ENCODE data around the gene NAA80.
"Not testable (repeated sequence)": the region's sequence is repeated elsewhere in the genome, so short reads cannot be mapped to it uniquely, and the experiment has no call there.

The NAA80 gene

GRCh38 chr3:50314342-50314741, 15.1 kb upstream of the NAA80 start:
- DNase-seq (ENCODE audit: low spot score): no peak

DNA sequence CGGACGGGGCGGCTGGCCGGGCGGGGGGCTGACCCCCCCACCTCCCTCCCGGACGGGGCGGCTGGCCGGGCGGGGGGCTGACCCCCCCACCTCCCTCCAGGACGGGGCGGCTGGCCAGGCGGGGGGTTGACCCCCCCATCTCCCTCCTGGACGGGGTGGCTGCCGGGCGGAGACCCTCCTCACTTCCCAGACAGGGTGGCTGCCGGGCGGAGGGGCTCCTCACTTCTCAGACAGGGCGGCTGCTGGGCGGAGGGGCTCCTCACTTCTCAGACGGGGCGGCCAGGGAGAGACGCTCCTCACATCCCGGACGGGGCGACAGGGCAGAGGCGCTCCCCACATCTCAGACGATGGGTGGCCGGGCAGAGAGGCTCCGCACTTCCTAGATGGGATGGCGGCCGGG, 12.8 kb upstream of the NAA80 start:
- DNase-seq (ENCODE audit: low spot score): not testable (repeated sequence)

DNA sequence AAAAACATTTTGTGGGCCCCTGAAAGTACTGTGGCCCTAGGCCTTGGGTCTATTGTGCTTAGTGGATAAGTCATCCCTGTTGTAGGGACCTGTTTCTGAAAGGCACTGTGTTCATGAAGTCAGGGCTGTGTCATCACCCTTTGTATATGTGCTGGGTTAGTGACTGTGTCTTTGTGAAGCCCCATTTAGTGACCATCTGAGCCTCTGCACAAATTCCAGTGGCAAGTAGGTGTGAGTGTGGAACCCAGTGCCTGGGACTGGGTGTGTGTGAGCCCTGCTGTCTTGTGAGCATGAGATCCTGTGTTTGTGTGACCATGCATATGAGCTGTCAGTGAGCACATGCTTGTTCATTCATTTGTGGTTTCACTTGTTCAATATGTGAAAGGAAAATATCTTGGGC, 5.4 kb upstream of the NAA80 start:
- peak; percentile 54 for DNase-seq (ENCODE audit: low spot score)

GRCh38 chr3:50303013-50303815, 4.0 kb upstream of the NAA80 start, which contains the start of gene HYAL1:
Gene HYAL1 (minus strand): TSS chr3:50303574. CDS start chr3:50302956, 618 bp downstream.
- no peak for DNase-seq (ENCODE audit: low spot score)

GRCh38 chr3:50302095-50303012, 3.1 kb upstream of the NAA80 start:
- DNase-seq (ENCODE audit: low spot score): no peak

DNA sequence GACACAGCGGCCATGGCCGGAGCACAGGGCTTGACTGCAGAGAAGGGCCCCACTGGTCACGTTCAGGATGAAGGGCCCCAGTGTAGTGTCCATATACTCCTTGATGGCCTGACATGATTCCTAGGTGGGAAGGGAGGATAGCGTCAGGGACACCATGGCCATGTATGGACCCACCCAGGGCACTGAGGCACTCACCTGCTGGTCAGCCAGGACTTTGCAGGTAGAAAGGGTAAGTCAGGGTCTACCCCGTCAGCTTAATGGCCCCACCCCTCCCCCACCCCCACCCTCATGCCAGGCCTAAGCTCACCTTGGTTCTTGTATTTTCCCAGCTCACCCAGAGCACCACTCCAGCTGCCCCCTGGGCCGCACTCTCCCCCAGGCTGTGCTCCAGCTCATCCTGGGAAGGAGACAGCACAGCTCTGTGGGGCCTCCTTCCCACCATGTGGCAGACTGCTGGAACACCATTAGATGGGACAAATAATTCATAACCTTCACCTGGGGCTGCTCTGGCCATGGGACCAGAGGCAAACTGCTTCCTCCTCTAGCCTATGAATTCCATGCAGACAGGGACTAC, 1.6 kb upstream of the NAA80 start:
- no peak for DNase-seq (ENCODE audit: low spot score)

DNA sequence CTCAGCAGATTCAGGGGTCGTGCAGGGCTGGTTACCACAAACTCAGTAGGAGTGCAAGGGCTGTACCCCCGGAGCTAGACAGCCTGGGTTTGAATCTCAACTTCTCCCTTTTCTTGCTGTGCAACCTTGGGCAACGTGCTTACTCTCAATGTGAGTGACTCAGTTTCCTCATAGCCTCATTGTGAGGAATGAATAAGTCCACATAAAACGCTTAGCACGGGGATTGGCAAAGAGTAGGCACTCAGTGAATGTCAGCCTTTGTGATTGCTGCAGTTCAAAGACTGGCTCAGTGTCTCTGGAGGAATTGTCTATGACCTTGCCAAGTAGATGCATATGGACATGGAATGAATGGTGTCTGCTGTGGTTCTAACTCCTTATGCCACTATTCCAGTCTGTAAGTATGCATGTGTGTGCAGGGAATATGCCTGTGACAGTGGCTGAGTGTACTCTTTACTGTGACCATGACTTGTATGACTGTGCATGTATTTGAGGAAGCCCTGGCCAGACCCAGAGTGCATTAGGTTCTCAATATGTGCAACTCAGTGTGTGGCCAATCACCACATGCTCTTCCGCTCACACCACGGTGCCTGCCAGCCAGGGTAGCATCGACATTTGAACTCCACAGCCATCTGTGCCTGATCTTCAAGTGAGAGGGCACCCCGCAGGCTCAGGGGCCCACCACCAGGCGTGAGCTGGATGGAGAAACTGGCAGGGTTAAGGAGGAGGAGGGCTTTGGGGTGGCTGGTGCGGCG, 900 bp upstream of the NAA80 start:
- DNase-seq (ENCODE audit: low spot score): peak; percentile 80

GRCh38 chr3:50299638-50299928, 378 bp upstream of the NAA80 start:
- no peak for DNase-seq (ENCODE audit: low spot score)

DNA sequence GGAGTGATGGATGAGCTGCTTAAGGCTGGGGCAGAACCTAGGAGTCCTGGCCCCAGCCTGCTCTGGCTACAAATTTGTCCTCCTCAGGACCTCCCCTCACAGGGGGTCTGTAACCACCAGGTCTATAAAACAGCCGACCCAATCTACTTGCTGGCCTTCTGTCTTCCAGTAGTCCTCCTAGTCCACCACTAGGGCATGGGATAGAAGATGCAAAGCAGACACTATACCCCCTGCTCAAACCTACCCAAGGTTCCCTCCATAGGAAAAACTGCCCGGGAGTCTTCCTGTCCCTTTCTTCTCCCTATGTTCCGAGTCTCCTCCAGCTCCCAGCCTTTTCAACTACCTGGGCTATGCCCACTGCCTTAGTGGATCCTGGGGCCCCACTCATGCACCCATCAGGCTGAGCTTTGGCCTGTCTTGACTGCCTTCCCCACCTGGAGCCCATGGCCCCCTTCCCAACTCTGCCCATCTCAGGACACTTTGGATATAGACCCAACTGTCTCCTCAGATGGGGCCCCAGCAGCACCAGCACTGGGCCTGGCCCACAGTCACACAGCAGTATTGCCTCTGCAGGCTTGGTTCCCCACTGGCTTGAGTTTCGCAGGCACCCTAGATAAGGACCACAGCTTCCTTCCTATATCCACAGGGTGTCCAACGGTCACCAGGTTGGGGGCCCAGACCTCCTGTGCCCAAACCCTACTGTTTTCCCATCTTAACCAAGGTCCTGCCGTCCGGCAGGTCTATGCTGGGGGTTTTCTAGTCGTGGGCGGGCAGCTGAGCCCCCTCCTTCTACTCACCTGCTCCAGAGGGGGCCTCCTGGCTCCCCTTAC, 1.1 kb downstream of the NAA80 start:
- no peak for DNase-seq (ENCODE audit: low spot score)

- DNase-seq (ENCODE audit: low spot score): no peak
These were observed 1.8 kb downstream of the NAA80 start for GRCh38 chr3:50297384-50297775.

DNA sequence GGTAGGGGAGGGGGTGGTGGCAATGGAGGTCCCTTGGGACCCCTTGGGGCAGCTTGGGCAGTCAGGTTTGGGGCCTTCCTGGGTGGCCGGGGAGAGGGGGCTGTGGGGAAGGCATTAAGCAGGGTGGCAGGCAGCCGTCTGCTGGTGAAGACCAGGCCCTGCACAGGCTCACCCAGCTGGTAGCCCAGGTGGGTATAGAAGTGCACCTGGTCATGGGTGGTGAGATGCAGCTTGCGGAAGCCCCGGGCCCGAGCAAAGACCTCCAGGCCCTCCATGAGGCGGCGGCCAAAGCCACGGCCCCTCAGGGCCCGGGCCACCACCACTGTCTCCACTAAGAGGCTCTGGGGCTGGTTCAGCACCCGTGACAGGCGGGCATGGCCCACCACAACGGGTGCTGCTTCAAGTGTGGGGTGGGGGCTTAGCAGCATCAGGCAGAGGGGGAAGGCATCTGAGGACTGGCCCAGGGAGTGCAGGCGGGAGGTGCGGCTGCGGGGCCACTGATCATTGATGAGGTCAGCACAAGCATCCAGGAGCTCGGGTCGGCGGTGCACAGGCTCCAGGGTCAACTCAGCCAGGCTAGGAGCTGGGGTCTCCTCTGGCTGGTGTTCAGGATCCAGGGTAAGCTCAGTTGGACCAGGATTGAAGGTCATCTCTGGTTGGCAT, 2.4 kb downstream of the NAA80 start:
- DNase-seq (ENCODE audit: low spot score): no peak

- DNase-seq (ENCODE audit: low spot score): no peak
These were observed 3.4 kb downstream of the NAA80 start for GRCh38 chr3:50295553-50296431.

DNA sequence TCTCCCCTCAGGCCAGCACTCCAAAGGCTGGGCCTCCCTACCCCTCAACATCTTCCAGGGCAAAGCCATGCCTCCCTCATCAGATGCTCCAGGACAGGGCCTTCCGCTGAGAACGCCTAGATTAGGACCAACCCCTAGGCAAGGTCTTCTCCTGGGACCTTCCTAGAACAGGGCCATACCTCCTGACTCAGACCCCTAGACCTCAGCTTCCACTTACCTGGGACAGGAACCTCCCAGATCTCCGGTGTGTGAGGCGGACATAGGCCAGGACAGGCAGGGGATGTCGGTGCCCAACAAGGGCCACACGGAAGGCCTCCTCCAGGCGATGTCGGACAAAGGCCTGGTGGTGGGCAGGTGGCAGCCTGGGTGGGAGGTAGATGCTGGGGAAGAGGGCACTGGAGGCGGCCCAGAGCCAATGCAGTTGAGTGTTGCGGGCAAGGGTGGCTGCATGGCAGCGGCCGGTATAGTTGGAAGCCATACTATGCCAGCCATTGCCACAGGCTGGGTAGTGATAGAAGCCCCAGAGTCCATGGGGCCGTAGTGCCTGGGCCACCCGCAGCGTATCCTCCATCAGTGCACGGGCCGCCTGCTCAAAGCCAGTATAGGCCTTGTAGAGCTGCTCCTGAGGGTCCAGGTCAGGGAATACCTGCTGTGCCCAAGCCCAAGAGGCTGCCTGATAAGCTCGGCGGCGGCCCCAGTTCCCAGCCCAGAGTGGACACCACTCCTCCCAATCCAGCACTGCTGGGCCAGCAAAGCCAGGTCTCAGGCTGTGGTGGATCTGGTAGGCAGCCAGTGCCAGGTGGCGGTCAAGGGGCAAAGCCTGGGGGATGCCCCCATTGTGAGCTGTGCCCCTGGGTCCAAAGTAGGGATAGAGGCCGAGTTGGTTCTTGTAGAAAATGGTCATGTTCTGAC, 4.5 kb downstream of the NAA80 start:
- no peak for DNase-seq (ENCODE audit: low spot score)

GRCh38 chr3:50294089-50294488, 5.1 kb downstream of the NAA80 start:
- DNase-seq (ENCODE audit: low spot score): no peak

DNA sequence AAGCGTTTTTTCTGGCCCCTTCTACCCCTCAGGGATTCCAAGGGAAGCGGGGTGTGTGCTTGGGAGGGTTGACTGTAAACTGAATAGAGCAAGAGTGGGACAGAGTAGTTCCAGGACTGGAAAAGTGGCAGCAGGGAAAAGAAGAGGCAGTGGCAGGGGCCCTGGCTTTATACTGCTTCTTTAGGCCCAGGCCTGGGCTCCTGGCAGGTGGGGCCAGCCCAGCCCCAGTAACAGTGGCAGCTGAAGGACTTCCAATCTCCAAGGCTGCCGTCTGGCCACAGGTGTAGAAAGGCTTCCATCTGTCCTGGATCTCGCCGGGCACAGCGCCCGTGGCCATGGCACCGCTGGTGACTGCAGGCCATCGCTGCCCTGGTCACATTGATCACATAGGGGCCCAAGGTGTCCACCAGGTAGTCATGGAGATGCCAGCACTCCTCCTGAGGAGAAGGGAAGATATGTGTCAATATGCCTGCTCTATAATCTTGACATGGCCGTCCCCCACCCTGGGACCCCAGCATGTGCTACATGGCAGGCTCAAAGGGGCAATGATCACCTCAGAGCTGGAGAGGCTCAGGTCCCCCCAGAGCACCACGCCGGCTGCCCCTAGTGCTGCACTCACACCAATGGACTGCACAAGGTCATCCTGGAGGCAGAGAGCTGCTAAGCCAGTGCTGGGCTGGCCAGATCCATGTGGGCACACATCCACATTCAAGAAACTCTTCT, 6.0 kb downstream of the NAA80 start:
- DNase-seq (ENCODE audit: low spot score): no peak

DNA sequence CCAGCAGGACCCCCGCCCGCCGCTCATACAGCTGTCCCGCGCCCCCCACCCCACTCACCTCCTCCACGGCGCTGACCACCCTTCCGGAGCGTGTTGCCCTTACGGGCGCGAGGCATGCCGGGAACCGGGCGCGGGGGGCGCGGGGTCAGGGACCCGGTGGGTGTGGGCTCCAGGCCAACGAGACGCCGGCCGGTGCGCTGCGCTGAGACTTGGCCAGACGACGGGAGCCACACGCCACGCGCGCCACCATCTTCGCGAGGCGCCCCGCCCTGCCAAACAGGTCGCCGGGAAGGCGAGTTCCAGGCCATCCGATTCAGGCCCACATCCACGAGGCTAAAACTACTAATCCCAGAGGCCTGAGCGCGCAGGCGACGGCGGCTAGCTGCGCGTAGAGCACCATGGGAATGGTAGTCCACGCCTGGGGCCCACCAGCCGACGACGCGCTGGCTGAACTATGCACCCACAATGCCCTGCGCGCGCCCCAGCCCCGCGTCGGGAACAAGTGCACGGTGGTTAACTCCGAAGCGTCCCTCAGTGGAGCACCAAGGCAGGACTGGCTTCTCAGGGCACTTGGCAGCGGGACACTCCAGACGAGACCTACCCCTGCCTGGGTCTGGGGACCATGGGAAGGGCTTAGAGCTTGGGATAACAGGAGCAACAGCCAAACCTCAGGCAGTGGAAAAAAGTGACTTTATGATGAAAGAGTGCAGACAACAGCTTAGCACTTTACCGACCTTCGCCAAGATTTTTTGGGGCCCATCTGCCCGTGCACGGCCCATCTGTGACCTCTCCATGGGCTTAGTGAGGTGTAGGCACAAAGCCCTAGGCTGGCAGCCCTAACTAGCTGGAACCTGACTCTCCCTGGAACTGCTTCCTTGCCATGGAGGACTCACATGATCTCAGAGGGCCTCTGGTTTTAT, 6.8 kb downstream of the NAA80 start, which contains the start of gene IFRD2:
Gene IFRD2 (minus strand): TSS at position 271 of the 920 bp plus-strand sequence. CDS start 155 bp downstream, at position 116.
- peak; percentile 98 for DNase-seq (ENCODE audit: low spot score)
